D721Med (cell line): ENCODE measurements around the gene EPB41L5.

Experiments
- DNase-seq: peaks from one replicate; pipeline ENCODE4 v3.0.0; 2011; ENCODE audit warnings: low spot score; ENCODE audit not compliant: insufficient read length
- FAIRE-seq: peaks from 2 replicates; lab custom pipeline; 2011; peaks lifted over from hg19 to GRCh38; lab: Jason Lieb, UNC
- CTCF ChIP-seq: IDR thresholded peaks from 2 replicates; pipeline ENCODE4 v1.5.1; 2012; ENCODE audit warnings: mild to moderate bottlenecking, control low read depth; ENCODE audit not compliant: insufficient read depth; ENCODE audit errors: missing control alignments

EPB41L5 gene

GRCh38 chr2:120219766-120220165, 206.9 kb downstream of the EPB41L5 start:
- no peak for TF ChIP-seq CTCF
- FAIRE-seq: no peak

GRCh38 chr2:120220756-120221155, 207.9 kb downstream of the EPB41L5 start:
- no peak for FAIRE-seq
- no peak for DNase-seq
- TF ChIP-seq CTCF: no peak

More at GRCh38 chr2:120219766-120220165, 206.9 kb downstream of the EPB41L5 start:
- DNase-seq: no peak

GRCh38 chr2:120221616-120222015, 208.7 kb downstream of the EPB41L5 start:
- no peak for TF ChIP-seq CTCF
- FAIRE-seq: no peak
- DNase-seq: no peak

DNA sequence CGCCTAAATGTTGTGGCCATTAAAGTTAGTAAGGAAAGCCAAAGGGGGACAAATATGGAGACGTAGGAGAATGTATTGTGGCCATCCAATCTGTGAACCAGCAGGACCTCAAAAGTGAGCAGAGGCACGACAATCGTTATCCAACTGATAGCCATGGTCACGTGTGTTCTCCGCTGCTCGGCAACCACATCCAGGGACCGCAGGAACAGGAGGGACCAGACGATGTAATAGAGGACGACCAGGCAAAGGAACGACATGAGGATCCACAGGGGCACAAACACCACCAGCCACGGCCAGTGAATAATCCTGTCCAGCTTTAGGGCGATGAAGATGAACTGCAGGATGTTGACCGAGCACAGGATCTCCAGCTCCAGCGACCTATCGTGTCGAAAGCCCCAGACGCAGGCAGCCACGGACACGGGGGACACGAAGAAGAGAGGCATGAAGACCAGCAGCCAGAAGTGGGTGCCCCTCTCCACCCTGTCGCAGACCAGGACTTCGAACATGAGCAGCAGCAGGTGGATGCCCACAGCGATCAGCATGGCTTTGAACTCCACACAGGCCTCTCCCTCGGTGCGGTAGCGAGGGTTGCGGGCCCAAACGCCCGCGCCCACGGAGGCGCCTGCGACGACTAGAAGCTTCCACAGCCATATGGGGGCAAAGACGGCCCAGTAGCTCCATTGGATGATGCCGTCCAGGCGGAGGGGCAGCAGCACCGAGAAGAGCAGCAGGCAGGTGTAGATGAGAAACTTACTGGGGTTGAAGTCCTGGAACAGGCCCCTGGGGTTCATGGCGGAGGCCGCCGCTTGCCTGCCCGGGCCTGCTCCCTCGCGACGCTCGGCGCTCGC, 209.5 kb downstream of the EPB41L5 start:
- DNase-seq: no peak
- FAIRE-seq: no peak
- TF ChIP-seq CTCF: no peak

DNA sequence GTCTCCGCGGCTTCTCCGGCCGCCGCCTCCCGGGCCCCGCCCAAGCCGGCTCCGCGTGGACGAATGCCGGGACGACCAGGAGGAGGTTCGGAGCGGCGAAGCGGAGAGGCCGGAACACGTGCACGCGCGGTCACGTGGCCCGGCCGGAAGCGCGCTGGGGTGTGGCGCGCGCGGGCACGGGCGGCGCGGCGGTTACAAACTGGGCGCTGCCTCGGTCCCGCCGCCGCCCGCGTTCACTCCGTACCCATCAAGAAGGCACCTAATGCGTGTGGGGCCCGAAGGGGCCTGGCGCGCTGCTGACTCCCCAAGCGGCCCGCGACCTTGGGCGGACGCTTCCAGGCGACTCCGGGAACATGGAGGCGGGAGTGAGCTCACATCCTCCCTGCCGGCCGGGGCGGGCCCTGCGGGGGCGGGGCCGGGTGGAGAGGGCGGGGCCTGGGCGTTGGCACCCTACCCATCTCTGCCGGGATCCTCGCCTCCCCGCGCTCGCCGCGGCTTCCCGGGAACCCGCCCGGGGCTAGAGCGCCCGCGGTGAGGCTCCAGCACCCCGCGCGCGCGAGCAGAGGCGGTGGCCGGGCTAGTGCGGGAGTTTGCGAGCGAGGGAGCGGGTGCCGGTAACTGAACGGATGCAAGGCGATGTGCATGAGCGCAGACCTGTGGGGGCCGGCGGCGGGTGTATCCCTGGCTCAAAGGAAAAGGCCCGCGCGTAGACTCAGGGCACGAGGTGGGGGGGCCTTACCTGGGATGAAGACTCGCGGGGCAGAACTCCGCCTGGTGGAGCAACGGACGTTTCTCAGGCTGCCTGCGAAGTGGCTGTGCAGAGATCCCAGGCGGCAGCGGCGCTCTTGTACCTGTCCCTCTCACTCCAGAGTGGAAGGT, 210.4 kb downstream of the EPB41L5 start, which contains the start of gene TMEM185B:
Gene TMEM185B (minus strand): TSS at position 367 of the 879 bp plus-strand sequence. CDS start 424 bp downstream, outside the sequence.
- DNase-seq (peak; percentile 83), FAIRE-seq (no peak)
- no peak for TF ChIP-seq CTCF

DNA sequence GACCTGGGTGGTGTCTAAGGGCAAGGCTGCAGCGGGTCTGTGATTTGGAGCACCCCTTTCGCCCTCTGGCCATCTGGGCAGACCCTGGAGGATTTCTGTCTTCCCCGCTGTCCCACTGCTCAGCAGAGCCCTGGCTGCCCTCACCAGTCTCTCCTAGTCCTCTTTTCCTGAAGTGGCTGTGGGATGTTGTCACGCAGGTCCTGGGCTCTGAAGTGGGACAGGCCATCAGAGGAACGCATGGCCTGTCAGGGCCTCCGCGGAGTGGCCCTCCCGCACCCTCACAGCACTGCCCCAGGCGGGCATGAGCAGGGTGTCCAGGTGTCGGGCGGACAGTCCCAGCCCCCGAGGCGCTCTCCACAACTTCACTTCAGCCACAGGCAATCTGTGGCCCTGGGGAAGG, 211.4 kb downstream of the EPB41L5 start:
- FAIRE-seq: no peak
- DNase-seq: no peak
- no peak for TF ChIP-seq CTCF
